ENCODE measurements around the gene CBLC. TPM values are rescaled to one million over a fixed set of nuclear protein-coding genes. Genes with fewer than 3 reads are reported as not detected.
"Not testable (repeated sequence)": the region's sequence is repeated elsewhere in the genome, so short reads cannot be mapped to it uniquely, and the experiment has no call there.

Gene CBLC
- polyA plus RNA-seq, 1 donor from 2014 or later: not detected

DNA sequence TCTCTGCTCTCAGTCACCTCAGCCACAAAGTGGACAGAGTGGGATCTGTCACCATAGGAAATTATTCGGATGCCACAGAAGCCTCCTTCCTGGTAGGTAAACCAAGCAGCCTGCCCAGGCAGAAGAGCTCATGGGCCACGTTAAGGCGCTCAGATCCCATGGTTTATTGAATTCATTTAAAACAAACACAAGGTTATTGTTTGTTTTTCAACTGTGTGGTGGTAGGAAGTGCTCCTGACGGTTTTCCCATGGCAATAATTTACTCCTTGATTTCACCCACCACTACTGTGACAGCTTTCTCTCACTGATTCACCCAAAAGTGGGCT, 45.6 kb downstream of the CBLC start:
- Histone ChIP-seq H3K4me3 (ENCODE audit: low read length) (no peak overlapping the region), H3K9me2 (ENCODE audit: insufficient read depth, low read length) (no peaks in the 10 kb centered on the region), H3K36me3 (ENCODE audit: insufficient read depth, low read length) (no peaks in the 10 kb centered on the region), H3K79me2 (replicated peaks; ENCODE audit: insufficient read depth, low read length) (no peaks in the 10 kb centered on the region), H2AFZ (ENCODE audit: low read depth, low read length) (no peak overlapping the region), H3K9me3 (ENCODE audit: low read length) (no peaks in the 10 kb centered on the region), H3K27ac (ENCODE audit: low read length) (no peak overlapping the region), H3K27me3 (ENCODE audit: insufficient read depth, low read depth, low read length) (no peaks in the 10 kb centered on the region), H3K9ac (ENCODE audit: low read length) (no peak overlapping the region), H4K20me1 (ENCODE audit: insufficient read depth) (no peaks in the 10 kb centered on the region), H3K4me2 (ENCODE audit: low read length) (no peak overlapping the region), H3F3A (ENCODE audit: insufficient read depth, low read length, poor library complexity, severe bottlenecking) (no peaks in the 10 kb centered on the region)
- no peak for TF ChIP-seq RAD21 (conservative IDR thresholded peaks at IDR 0.05)
- TF ChIP-seq EZH2 (IDR thresholded peaks at IDR 0.05; ENCODE audit: borderline replicate concordance, insufficient read depth, low read length, poor library complexity, severe bottlenecking): no peak
- no peak for TF ChIP-seq MXI1 (conservative IDR thresholded peaks at IDR 0.05; ENCODE audit: poor library complexity, severe bottlenecking)
- TF ChIP-seq, protein P1, sequence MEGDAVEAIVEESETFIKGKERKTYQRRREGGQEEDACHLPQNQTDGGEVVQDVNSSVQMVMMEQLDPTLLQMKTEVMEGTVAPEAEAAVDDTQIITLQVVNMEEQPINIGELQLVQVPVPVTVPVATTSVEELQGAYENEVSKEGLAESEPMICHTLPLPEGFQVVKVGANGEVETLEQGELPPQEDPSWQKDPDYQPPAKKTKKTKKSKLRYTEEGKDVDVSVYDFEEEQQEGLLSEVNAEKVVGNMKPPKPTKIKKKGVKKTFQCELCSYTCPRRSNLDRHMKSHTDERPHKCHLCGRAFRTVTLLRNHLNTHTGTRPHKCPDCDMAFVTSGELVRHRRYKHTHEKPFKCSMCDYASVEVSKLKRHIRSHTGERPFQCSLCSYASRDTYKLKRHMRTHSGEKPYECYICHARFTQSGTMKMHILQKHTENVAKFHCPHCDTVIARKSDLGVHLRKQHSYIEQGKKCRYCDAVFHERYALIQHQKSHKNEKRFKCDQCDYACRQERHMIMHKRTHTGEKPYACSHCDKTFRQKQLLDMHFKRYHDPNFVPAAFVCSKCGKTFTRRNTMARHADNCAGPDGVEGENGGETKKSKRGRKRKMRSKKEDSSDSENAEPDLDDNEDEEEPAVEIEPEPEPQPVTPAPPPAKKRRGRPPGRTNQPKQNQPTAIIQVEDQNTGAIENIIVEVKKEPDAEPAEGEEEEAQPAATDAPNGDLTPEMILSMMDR (IDR thresholded peaks at IDR 0.05; ENCODE audit: poor library complexity, severe bottlenecking): no peak
- TF ChIP-seq, protein P2, sequence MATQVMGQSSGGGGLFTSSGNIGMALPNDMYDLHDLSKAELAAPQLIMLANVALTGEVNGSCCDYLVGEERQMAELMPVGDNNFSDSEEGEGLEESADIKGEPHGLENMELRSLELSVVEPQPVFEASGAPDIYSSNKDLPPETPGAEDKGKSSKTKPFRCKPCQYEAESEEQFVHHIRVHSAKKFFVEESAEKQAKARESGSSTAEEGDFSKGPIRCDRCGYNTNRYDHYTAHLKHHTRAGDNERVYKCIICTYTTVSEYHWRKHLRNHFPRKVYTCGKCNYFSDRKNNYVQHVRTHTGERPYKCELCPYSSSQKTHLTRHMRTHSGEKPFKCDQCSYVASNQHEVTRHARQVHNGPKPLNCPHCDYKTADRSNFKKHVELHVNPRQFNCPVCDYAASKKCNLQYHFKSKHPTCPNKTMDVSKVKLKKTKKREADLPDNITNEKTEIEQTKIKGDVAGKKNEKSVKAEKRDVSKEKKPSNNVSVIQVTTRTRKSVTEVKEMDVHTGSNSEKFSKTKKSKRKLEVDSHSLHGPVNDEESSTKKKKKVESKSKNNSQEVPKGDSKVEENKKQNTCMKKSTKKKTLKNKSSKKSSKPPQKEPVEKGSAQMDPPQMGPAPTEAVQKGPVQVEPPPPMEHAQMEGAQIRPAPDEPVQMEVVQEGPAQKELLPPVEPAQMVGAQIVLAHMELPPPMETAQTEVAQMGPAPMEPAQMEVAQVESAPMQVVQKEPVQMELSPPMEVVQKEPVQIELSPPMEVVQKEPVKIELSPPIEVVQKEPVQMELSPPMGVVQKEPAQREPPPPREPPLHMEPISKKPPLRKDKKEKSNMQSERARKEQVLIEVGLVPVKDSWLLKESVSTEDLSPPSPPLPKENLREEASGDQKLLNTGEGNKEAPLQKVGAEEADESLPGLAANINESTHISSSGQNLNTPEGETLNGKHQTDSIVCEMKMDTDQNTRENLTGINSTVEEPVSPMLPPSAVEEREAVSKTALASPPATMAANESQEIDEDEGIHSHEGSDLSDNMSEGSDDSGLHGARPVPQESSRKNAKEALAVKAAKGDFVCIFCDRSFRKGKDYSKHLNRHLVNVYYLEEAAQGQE (IDR thresholded peaks at IDR 0.05; ENCODE audit: borderline replicate concordance): no peak
- TF ChIP-seq EP300 (conservative IDR thresholded peaks at IDR 0.05; ENCODE audit: poor library complexity, severe bottlenecking): no peak
- TF ChIP-seq POLR2AphosphoS5 (IDR thresholded peaks at IDR 0.05): no peak
- TF ChIP-seq TAF1 (IDR thresholded peaks at IDR 0.05; ENCODE audit: low read depth): no peak
- no peak for TF ChIP-seq SMC3 (conservative IDR thresholded peaks at IDR 0.05; ENCODE audit: poor library complexity)

DNA sequence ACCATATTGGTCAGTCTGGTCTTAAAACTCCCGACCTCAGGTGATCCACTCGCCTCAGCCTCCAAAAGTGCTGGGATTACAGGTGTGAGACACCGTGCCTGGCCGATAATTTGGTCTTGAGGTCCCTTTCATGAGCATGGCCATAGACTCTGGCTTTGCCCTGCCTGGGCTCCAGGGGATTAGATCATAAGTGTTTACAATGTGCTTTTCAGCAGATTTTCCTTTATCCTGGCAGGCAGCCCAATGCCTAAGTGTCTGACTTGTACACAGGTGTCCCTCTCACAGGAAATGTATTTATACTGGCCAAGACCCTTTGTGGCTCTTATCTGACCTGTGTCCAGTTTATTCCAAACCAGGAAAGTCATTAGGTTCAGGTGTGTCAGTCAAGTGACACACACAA, 47.1 kb downstream of the CBLC start:
- Histone ChIP-seq H2AFZ (ENCODE audit: low read depth, low read length) (no peak overlapping the region), H3K9ac (ENCODE audit: low read length) (no peak overlapping the region), H3K36me3 (ENCODE audit: insufficient read depth, low read length) (no peaks in the 10 kb centered on the region), H3F3A (ENCODE audit: insufficient read depth, low read length, poor library complexity, severe bottlenecking) (no peaks in the 10 kb centered on the region), H3K9me2 (ENCODE audit: insufficient read depth, low read length) (no peaks in the 10 kb centered on the region), H3K27me3 (ENCODE audit: insufficient read depth, low read depth, low read length) (no peaks in the 10 kb centered on the region), H3K4me2 (ENCODE audit: low read length) (no peak overlapping the region), H3K79me2 (replicated peaks; ENCODE audit: insufficient read depth, low read length) (no peaks in the 10 kb centered on the region), H3K9me3 (ENCODE audit: low read length) (no peaks in the 10 kb centered on the region), H3K27ac (ENCODE audit: low read length) (no peak overlapping the region), H4K20me1 (ENCODE audit: insufficient read depth) (no peaks in the 10 kb centered on the region), H3K4me3 (ENCODE audit: low read length) (no peak overlapping the region)
- no peak for TF ChIP-seq POLR2AphosphoS5 (IDR thresholded peaks at IDR 0.05)
- no peak for TF ChIP-seq EZH2 (IDR thresholded peaks at IDR 0.05; ENCODE audit: borderline replicate concordance, insufficient read depth, low read length, poor library complexity, severe bottlenecking)
- no peak for TF ChIP-seq SMC3 (conservative IDR thresholded peaks at IDR 0.05; ENCODE audit: poor library complexity)
- TF ChIP-seq, protein P2 (IDR thresholded peaks at IDR 0.05; ENCODE audit: borderline replicate concordance): no peak
- TF ChIP-seq, protein P1 (IDR thresholded peaks at IDR 0.05; ENCODE audit: poor library complexity, severe bottlenecking): no peak

DNA sequence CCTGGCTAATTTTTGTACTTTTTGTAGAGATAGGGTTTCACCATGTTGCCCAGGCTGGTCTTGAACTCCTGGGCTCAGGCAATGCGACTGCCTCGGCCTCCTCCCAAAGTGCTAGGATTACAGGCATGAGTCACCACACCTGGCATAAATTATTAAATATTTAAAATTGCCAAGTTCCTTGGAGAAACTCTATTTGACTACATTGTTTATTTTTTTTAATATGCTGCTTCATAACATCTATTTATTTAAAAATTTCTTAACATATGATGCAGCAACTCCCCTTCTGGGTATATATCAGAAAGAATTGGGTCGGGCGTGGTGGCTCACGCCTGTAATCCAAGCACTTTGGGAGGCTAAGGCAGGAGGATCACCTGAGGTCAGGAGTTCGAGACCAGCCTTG, 55.2 kb downstream of the CBLC start:
- H3K36me3 ChIP-seq (ENCODE audit: insufficient read depth, low read length); H3K27me3 ChIP-seq (ENCODE audit: insufficient read depth, low read depth, low read length); H3K9ac ChIP-seq (ENCODE audit: low read length); H4K20me1 ChIP-seq (ENCODE audit: insufficient read depth); H3F3A ChIP-seq (ENCODE audit: insufficient read depth, low read length, poor library complexity, severe bottlenecking); H3K4me3 ChIP-seq (ENCODE audit: low read length); H3K9me2 ChIP-seq (ENCODE audit: insufficient read depth, low read length); H3K79me2 ChIP-seq (replicated peaks; ENCODE audit: insufficient read depth, low read length); H3K27ac ChIP-seq (ENCODE audit: low read length); H3K9me3 ChIP-seq (ENCODE audit: low read length); H3K4me2 ChIP-seq (ENCODE audit: low read length); H2AFZ ChIP-seq (ENCODE audit: low read depth, low read length): not testable (repeated sequence)

All from neural cell (in vitro differentiated cells).